Stimulated activated CD8-positive, alpha-beta memory T cell treated with anti-CD3 and anti-CD28 coated beads, Interleukin-7, amount 100 ng/mL, for 48 hours (primary cell): ENCODE results near the gene NAP1L1.

ENCODE experiments used
- DNase-seq, 2 donors: peaks; one replicate each; pipeline ENCODE4 v3.0.0-alpha.2; 2020; ENCODE audit warnings: low read depth in 1 of 2; ENCODE audit errors: extremely low read depth in 1 of 2

Gene NAP1L1

GRCh38 chr12:76084863-76085519, 506 bp upstream of the NAP1L1 start:
- peak in 1 of 2 donors; percentile 40 for DNase-seq

DNA sequence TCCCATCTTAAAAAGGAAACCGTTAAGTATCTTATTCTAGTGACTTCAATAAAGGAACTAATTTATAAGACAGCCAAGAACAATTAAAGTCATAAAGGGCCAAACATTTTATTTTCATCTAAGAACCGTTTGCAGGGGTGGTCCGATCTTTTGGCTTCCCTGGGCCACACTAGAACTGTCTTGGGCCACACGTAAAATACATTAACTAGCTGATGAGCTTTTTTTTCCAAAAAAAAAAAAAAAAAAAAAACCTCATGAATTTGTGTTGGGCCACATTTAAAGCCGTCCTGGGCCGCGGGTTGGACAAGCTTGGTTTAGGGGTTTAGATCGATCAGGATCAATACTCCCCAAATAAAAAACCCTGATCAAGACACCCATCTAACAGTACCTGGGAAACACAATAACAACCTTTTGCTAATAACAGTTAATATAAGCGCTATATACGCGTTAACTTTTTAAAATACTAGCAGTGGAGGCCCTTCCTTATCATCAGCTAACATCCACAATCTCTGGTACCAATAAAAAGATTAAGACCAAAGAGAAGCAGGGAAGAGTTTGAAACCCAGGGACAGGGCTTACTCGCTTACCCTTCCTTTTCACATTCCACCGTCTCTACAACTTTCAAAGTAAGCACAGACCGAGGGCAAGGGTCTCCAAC, 1.1 kb downstream of the NAP1L1 start:
- DNase-seq = no peak

- DNase-seq = no peak
These were observed 2.6 kb downstream of the NAP1L1 start for GRCh38 chr12:76081909-76082308.

- no peak for DNase-seq
These were observed 3.6 kb downstream of the NAP1L1 start for GRCh38 chr12:76080729-76081415.

DNA sequence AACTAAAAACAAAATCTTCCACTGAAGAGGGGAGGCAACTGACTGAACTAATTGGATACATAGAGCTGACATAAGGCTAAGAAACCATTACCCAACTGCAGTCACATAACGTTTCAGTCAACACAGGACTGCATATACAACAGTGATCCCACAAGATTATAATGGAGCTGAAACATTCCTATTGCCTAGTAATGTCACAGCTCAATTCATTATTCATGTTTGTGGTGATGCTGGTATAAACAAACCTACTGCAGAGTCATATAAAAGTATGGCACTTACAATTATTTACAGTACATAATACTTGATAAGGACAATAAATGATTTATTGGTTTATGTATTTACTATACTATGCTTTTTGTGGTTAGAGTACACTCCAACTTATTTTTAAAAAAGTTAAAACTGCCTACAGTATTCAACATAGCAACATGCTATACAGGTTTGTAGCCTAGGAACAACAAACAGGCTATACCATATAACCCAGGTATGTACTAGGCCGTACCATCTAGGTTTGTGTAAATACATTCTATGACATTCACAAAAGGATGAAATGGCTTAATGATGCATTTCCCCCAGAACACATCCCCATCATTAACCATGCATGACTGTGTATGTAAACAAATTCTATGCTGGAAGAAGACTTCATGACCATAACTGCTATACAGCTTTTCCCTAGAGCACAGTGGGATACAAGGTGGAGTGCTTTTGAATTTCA, 4.3 kb downstream of the NAP1L1 start:
- DNase-seq = no peak

DNA sequence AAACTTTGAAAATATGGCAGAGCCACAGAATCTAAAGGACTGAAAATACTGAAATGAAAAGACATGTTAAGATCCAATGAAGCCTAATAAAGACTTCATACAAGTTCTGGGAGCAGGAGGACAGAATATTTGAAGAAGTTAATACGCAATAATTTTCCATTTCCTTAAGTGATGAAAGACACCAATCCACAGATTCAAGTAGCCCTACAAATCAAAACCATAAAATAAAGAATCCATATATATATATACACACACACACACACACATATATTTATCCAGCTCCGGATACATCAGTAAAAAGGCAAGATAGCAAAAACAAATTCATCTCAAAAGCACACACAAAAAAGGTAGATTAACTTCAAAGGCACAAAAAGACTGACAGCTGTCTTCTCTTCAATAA, 5.7 kb downstream of the NAP1L1 start:
- no peak for DNase-seq

- no peak for DNase-seq
These were observed 9.0 kb downstream of the NAP1L1 start for GRCh38 chr12:76075448-76075847.

- DNase-seq = no peak
These were observed 9.7 kb downstream of the NAP1L1 start for GRCh38 chr12:76074701-76075336.

DNA sequence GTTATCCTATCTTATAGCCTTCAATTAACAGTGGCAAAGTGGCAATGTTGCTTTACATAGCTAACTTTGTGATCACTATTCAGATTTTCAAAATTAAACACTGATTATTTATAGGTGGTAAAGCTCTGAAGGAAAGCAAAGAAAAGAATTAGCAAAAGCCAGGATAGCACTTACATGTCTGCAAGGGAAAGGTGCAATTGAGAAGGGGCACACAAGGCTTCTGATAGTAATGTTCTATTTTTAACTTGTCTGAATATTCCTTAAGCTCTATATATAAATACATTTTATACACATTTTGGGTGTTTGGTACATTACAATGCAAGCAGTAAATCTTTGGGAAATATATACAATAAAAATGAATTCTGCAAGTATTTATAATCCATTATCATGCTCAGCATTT, 10.9 kb downstream of the NAP1L1 start:
- no peak for DNase-seq

DNA sequence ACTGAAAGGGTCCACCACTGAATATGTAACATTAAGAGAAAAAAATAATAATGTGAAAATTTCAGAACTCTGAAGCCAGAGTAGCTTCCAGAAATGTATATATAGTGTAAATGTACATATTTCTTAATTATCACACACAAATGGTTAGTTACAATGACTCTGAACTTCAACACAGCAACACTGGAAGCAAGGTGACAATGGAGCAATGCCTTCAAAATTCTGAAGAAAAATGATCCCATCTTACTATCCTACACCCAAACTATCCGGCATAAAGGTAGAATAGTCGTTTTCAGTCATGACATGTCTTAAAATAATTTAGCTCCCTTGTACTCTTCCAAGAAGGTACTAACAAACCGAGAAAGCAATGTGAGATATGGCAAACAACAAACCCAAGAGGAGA, 11.9 kb downstream of the NAP1L1 start:
- no peak for DNase-seq

DNA sequence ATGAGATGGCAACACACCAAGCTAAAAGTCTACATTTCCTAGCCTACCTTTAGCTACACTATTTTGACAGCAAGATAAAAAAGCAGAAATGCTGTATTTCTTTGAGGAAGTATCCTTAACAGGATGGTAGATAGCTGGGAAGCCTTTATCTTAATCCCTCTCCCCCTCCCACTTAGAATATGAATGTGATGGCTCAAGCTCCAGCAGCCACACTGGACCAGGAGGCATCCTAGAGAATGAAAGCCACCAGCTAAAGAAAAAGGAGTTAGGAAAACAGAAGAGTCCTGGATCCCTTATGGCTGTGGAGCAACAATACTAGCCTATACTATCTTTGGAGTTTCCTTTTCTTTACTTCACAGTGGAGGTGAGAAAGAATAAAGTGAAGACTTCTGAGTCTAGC, 15.1 kb downstream of the NAP1L1 start:
- DNase-seq = no peak

- DNase-seq = no peak
These were observed 18.6 kb downstream of the NAP1L1 start for GRCh38 chr12:76065917-76066316.

GRCh38 chr12:76064904-76065303, 19.6 kb downstream of the NAP1L1 start:
- no peak for DNase-seq

DNA sequence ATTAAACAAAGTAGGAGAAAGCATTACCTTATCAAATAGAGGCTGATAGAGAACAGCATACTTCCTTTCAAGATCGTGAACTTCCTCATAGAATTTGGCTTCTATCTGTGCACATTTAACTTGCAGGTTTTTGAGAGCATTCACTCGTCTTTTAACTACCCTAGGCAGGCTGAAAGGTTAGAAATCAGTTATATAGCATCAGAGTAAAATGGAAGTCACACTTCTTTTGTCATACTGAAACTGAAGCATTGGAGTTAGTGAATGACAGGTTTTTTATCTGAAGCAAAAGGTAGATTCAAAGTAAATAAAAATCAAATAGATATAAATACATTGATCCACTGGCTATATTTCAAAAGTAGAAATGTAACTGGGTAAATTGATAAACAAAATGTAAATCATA, 24.4 kb downstream of the NAP1L1 start:
- DNase-seq = no peak

DNA sequence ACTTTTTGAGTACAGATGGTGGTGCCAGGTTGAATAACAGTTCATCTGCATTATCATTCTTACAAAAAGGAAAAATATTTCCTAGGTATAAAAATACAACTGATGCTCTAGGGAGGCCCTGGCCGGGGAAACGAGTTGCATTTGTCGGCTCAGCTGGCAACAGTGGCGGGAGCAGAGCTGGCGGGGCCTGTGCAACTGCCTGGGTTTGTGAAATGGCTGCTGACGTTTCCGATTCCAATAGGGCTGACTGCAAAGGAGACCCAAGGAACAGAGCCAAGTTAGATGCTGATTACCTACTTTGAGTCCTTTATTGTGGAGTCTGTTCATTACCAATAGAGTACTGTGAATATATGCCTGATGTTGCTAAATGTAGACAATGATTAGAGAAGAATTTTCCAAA, 27.2 kb downstream of the NAP1L1 start:
- no peak for DNase-seq

DNA sequence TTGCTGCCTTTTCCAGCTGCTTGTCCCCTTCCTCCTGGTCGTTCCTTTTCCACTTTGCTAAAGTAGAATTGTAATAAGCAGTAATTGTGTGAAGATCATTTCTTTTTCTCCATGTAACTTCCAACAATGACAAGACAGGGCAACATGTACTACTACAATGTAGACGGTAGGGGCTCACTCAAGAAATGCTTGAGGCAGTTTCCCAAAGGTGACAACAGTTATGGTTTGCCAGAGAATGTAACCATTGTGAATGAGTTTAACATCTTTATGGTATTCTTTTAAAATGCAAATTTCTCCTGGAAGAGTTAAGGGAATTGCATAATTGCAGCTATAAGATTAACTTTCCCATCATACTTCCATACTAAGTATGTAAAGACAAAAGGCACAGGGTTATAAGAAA, 29.1 kb downstream of the NAP1L1 start:
- DNase-seq = no peak

- DNase-seq = no peak
These were observed 34.8 kb downstream of the NAP1L1 start for GRCh38 chr12:76049575-76050251.

GRCh38 chr12:76047742-76048141, 36.7 kb downstream of the NAP1L1 start:
- no peak for DNase-seq

- no peak for DNase-seq
These were observed 37.4 kb downstream of the NAP1L1 start for GRCh38 chr12:76047060-76047459.

- DNase-seq = no peak
These were observed 41.1 kb downstream of the NAP1L1 start for GRCh38 chr12:76043377-76043776.

DNA sequence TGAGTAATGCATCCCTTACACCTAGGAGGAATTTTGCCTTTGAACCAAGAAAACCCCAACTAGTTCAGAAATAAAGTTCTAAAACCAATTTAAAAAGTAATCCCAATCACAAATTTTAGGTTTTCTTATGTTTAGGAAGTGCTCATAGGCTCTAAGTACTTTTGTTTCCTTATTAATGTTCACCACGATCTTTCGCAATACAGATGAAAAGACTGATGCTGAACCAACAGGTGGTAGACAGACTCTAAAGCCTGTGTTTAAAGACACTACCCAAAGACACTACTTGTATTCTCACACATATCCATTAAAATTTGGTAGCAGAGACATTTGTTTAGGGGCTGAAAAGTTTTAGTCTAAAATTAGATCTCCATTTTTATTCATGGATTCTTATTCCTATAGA, 42.3 kb downstream of the NAP1L1 start:
- no peak for DNase-seq
